HFFc6 (cell line): ENCODE results near the gene POT1. TPM values are rescaled to one million over a fixed set of nuclear protein-coding genes. Genes with fewer than 3 reads are reported as not detected.

Experiments used
- DNase-seq: peaks from one replicate; pipeline ENCODE4 v3.0.0-alpha.2; 2018
- H3K27ac Mint-ChIP-seq: 2 replicates; pipeline ENCODE4 v1.8.0; 2020; ENCODE audit warnings: mild to moderate bottlenecking, mixed read lengths
- H3K27me3 Mint-ChIP-seq: 2 replicates; pipeline ENCODE4 v1.8.0; 2021; ENCODE audit warnings: mild to moderate bottlenecking, moderate library complexity, mixed read lengths; ENCODE audit not compliant: insufficient read depth
- H3K36me3 Mint-ChIP-seq: 2 replicates; pipeline ENCODE4 v1.8.0; 2021; ENCODE audit warnings: low read depth, mixed read lengths
- H3K4me1 Mint-ChIP-seq: 2 replicates; pipeline ENCODE4 v1.8.0; 2020; ENCODE audit warnings: low read depth, mixed read lengths
- H3K4me3 Mint-ChIP-seq: 2 replicates; pipeline ENCODE4 v1.8.0; 2020; ENCODE audit warnings: mild to moderate bottlenecking, moderate library complexity, mixed read lengths
- H3K9me3 Mint-ChIP-seq: 2 replicates; pipeline ENCODE4 v1.8.0; 2020; ENCODE audit warnings: mild to moderate bottlenecking, mixed read lengths
- CTCF ChIP-seq: fragments of 200-600 bp; sonication (generic); IDR thresholded peaks from 2 replicates; pipeline ENCODE4 v1.5.0; 2021; ENCODE audit warnings: antibody characterized with exemption, mild to moderate bottlenecking
- total RNA-seq, 6 experiments: library from RNA; stranded (reverse); fragmentation: NEBNext Ultra II Directional; extraction: Animal tissue kit (Norgen Biotek cat#: 25700); gene quantifications; 2 replicates in 1 of 6; 3 replicates in 5 of 6; pipeline ENCODE4 v1.2.3, GENCODE V29; 2021

Gene POT1
- total RNA-seq, 6 experiments from 2014 or later = 10.8 to 16.0 (median 13.4) TPM

GRCh38 chr7:124912972-124913371 lies 16.7 kb downstream of the POT1 start:
- Mint-ChIP-seq H3K9me3 (no peaks in the 10 kb centered on the region), H3K27ac (no peak overlapping the region), H3K36me3 (no peaks in the 10 kb centered on the region), H3K27me3 (no peaks in the 10 kb centered on the region), H3K4me1 (peaks cover 11% of the 10 kb centered on the region), H3K4me3 (no peak overlapping the region)
- TF ChIP-seq CTCF = no peak
- no peak for DNase-seq

- Mint-ChIP-seq H3K4me3 (no peak overlapping the region), H3K4me1 (peaks cover 16% of the 10 kb centered on the region), H3K9me3 (no peaks in the 10 kb centered on the region), H3K36me3 (peaks cover 10% of the 10 kb centered on the region), H3K27ac (no peak overlapping the region), H3K27me3 (no peaks in the 10 kb centered on the region)
- DNase-seq = no peak
- TF ChIP-seq CTCF = no peak
Measured at GRCh38 chr7:124909808-124910207, 19.8 kb downstream of the POT1 start.

- Mint-ChIP-seq H3K27me3 (no peaks in the 10 kb centered on the region), H3K27ac (0 out of 2 replicates have a peak overlapping the region, but pooled peaks have one; percentile 4), H3K9me3 (no peaks in the 10 kb centered on the region), H3K36me3 (peaks cover 19% of the 10 kb centered on the region), H3K4me1 (peaks cover 16% of the 10 kb centered on the region), H3K4me3 (no peak overlapping the region)
- TF ChIP-seq CTCF = no peak
- DNase-seq = no peak
Measured at GRCh38 chr7:124908259-124908658, 21.4 kb downstream of the POT1 start.

GRCh38 chr7:124907490-124907889 lies 22.1 kb downstream of the POT1 start:
- H3K36me3 Mint-ChIP-seq = peaks cover 21% of the 10 kb centered on the region
- DNase-seq = no peak

GRCh38 chr7:124898531-124898930 lies 31.1 kb downstream of the POT1 start:
- TF ChIP-seq CTCF = no peak
- Mint-ChIP-seq H3K27me3 (no peaks in the 10 kb centered on the region; the same call in 1 of the 2 replicates), H3K27ac (no peak overlapping the region; the same call in 1 of the 2 replicates), H3K4me3 (no peak overlapping the region), H3K36me3 (peaks cover 15% of the 10 kb centered on the region; the same call in 1 of the 2 replicates), H3K9me3 (no peaks in the 10 kb centered on the region), H3K4me1 (no peaks in the 10 kb centered on the region)
- no peak for DNase-seq

More at GRCh38 chr7:124907490-124907889, 22.1 kb downstream of the POT1 start:
- peaks cover 16% of the 10 kb centered on the region for H3K4me1 Mint-ChIP-seq
- TF ChIP-seq CTCF = no peak
- H3K9me3 Mint-ChIP-seq = no peaks in the 10 kb centered on the region
- no peaks in the 10 kb centered on the region; the same call in 1 of the 2 replicates for H3K27me3 Mint-ChIP-seq
- no peak overlapping the region for H3K27ac Mint-ChIP-seq
- H3K4me3 Mint-ChIP-seq = no peak overlapping the region

GRCh38 chr7:124896001-124896400 lies 33.6 kb downstream of the POT1 start:
- no peaks in the 10 kb centered on the region for H3K27me3 Mint-ChIP-seq
- H3K27ac Mint-ChIP-seq = no peak overlapping the region
- H3K36me3 Mint-ChIP-seq = peaks cover 11% of the 10 kb centered on the region
- no peaks in the 10 kb centered on the region for H3K4me1 Mint-ChIP-seq
- H3K9me3 Mint-ChIP-seq = no peaks in the 10 kb centered on the region
- TF ChIP-seq CTCF = no peak
- no peak overlapping the region for H3K4me3 Mint-ChIP-seq
- no peak for DNase-seq
